ENCODE results near the gene TTC21A.
A peak's percentile ranks its signal among the peaks of the same experiment; 100 is the strongest.

The TTC21A gene

DNA sequence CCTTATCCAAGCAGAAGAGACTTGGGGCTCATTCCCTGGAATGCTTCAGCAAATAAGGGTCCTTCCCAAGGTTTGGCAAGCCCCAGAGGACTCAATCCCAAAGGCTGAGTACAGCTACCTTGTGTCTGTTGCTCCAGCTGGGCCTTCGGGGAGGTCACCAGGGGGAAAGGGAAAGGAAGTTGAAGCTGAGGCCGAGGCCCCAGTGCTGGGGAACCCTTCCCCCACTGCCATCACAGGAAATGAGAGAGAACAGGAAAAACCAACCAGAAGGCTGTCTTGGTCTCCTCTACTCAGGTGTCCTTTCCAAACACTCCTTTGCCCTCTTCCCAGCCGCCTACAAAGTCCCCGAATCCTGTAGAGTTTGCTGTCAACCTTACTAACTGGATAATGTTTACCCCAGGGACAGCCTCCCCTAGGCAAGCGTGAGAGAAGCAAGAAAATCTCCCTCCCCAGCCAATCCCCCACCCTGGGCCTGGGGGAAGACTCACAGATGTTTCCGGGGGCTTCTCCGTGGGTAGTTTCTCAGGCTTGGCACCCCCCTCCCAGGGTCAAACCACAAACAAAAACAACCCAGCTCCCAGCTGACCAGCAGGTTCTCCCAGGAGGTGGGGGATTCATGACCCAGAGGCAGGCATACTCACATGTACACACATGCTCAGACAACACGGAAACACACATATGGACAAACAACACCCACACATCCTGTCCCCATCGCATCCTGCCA, 40.4 kb downstream of the TTC21A start:
- Histone ChIP-seq H3K4me2 (peak overlapping the region; percentile 98), H3K9me3 (no peaks in the 10 kb centered on the region), H3K4me1 (peaks cover 91% of the 10 kb centered on the region), H4K20me1 (peaks cover 67% of the 10 kb centered on the region), H3K4me3 (peak overlapping the region; percentile 100), H3K9ac (peak overlapping the region; percentile 97), H3K36me3 (peaks cover 38% of the 10 kb centered on the region), H3K27me3 (no peaks in the 10 kb centered on the region), H3K27ac (peak overlapping the region; percentile 99)
- no peak for TF ChIP-seq Cebpa-rat (IDR thresholded peaks at IDR 0.05)

DNA sequence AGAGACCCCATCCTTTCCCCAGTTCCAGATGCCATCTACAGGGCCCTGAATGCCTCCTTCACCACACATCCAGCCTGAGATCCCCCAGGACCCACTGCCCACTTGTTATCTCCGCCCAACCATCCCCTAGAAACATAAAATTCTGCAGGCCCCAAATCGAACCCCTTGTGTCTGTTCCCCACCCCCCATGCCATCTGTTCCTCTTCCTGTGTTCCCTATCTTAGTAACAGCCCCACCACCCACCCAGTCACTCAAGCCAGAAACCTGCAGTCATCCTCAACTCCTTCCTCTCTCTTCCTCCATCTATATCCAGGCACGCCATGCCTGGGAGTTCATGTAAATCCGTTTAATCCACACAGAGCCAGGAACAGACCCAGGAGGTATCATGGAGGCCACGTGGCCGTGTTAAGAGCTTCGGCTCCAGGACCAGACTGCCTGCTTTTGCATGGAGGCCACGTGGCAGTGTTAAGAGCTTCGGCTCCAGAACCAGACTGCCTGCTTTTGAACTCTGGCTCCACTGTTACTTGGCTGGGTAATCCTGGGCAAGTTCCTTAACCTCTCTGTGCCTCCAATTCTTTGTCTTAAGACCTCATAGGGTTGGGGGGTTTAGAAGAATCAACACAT, 41.1 kb downstream of the TTC21A start:
- Histone ChIP-seq H3K4me2 (peak overlapping the region; percentile 98), H3K4me3 (peak overlapping the region; percentile 100), H3K9ac (peak overlapping the region; percentile 97), H3K9me3 (no peaks in the 10 kb centered on the region), H4K20me1 (peaks cover 65% of the 10 kb centered on the region), H3K27ac (peak overlapping the region; percentile 99), H3K27me3 (no peaks in the 10 kb centered on the region), H3K36me3 (peaks cover 32% of the 10 kb centered on the region), H3K4me1 (peaks cover 85% of the 10 kb centered on the region)
- TF ChIP-seq Cebpa-rat (IDR thresholded peaks at IDR 0.05), result no peak

DNA sequence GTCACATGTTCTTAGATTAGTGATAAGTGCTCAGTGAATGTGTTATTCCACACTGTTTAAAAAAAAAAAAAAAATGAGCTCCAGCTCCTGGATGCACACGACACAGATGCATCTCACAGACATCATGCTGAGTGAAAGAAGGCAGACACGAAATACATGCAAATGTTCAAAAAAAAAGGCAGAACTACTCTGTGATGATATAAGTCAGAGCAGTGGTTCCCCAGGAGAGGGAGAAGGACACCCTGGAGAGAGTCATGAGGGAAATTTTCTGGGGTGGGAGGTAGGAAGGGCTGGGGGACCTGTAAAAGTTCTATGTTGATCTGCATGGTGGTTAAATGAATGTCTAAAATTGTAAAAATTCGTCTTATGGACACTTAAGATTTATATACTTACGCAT, 41.6 kb downstream of the TTC21A start:
- Histone ChIP-seq H3K9me3 (no peaks in the 10 kb centered on the region), H3K4me2 (peak overlapping the region; percentile 98), H3K4me1 (peaks cover 80% of the 10 kb centered on the region), H3K9ac (peak overlapping the region; percentile 97), H3K27ac (peak overlapping the region; percentile 99), H4K20me1 (peaks cover 60% of the 10 kb centered on the region), H3K36me3 (peaks cover 26% of the 10 kb centered on the region), H3K27me3 (no peaks in the 10 kb centered on the region), H3K4me3 (peak overlapping the region; percentile 100)
- TF ChIP-seq Cebpa-rat (IDR thresholded peaks at IDR 0.05), result no peak

DNA sequence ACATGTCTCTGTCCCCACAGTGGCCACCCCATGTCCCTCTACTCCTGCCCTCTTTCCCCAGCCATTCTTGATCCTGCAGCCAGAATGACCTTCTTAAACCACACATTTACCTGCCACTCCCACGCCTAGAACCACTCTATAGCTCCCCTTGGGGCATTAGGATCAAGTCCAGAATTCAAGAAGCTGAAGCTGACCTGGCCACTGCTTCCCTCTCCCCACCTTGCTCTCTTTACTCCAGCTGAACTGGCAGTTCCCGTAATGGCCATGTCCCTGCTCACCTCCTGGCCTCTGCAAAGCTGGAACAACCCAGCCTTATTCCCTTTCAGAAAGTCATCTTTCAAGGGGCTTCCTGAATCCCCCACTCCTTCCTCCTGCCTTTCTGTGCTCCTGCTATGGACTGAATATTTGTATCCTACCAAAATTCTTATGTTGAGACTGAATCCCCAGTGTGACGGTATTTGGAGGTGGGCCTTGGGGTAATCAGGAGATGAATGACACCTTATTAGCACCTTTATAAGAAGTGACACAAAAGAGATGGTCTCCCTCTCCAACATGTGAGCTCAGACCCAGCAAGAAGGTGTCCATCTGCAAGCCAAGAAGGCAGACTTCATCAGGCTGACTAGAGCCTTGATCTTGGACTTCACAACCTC, 42.1 kb downstream of the TTC21A start:
- Histone ChIP-seq H4K20me1 (peaks cover 54% of the 10 kb centered on the region), H3K4me2 (peak overlapping the region; percentile 98), H3K27ac (peak overlapping the region; percentile 99), H3K4me3 (peak overlapping the region; percentile 100), H3K9me3 (no peaks in the 10 kb centered on the region), H3K27me3 (no peaks in the 10 kb centered on the region), H3K4me1 (peaks cover 80% of the 10 kb centered on the region), H3K36me3 (peaks cover 21% of the 10 kb centered on the region), H3K9ac (peak overlapping the region; percentile 97)
- no peak for TF ChIP-seq Cebpa-rat (IDR thresholded peaks at IDR 0.05)

DNA sequence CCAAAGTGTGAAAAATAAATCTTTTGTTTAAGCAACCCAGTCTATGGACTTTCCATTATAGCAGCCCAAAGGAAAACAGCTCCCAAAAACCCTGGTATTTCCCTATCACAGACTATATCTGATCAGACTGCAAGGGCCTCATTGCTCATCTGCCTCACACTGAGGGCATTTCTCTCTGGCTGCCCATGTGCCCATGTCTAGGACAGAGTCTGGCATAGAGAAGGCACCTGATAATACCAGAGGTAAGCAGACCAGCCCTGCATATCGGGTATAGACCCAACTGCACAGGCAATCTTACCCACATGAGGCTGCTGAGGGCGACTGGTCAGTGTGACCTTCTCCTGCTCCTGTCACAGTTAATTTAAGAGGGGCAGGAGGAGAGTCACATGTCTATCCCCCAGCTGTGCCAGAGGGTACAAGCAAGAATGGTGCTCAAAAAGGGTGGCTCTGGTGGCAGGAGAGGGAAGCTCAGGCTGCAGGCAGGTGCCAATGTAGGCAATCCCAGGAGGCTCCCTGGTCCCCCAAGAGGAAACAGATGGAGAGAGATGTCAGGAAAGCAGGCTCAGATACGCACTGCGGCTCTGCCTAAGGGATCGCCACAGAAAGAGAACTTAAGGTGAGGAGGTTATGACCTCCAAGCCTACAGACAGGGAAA, 42.8 kb downstream of the TTC21A start:
- peak overlapping the region; percentile 97 for H3K9ac ChIP-seq
- H3K9me3 ChIP-seq, result no peaks in the 10 kb centered on the region
- H3K27ac ChIP-seq, result peak overlapping the region; percentile 99
- no peaks in the 10 kb centered on the region for H3K27me3 ChIP-seq
- peak overlapping the region; percentile 100 for H3K4me3 ChIP-seq
- H4K20me1 ChIP-seq, result peaks cover 48% of the 10 kb centered on the region
- peaks cover 76% of the 10 kb centered on the region for H3K4me1 ChIP-seq
- H3K4me2 ChIP-seq, result peak overlapping the region; percentile 98
- TF ChIP-seq Cebpa-rat (IDR thresholded peaks at IDR 0.05), result no peak
- peaks cover 14% of the 10 kb centered on the region for H3K36me3 ChIP-seq

DNA sequence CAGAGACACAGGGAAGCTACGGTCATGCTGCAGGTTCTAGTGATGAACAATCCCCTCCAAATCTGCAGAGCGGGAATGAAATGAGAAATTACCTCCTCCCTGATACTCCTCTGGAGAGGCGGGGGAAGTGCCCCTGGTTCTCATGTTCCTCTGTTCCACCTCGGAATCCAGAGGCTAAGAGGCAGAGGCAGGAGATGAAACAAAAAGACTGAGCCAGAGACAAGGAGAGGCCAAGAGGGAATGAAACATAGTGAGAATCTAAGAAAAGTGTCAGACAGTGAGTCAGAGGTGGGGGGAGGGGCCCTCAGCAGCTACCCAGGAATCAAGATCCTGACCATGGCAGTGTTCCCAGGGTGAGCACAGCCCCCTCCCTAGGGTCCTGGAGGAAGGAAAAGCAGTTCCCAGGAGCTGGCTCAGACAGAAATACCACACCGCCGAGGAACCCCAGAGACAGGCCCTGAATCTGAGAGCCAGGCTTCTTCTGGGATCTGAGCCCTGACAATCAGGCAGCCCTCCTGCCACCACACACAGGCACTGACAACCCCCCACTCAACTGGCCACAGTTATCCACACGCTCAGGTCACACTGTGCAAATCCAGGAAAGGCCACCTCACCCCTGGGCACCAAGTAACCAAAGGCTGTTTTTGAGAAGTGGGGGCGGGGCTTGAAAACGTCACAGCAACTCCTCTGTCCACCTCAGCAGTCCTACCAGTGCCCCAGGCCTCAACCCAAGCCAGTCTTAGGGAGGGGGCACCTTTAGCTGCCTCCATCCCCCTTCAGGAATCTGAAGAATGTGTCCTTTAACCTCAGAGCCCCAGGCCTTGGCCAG, 43.5 kb downstream of the TTC21A start:
- Histone ChIP-seq H3K36me3 (peaks cover 7% of the 10 kb centered on the region), H3K27ac (peak overlapping the region; percentile 99), H4K20me1 (peaks cover 42% of the 10 kb centered on the region), H3K4me2 (peak overlapping the region; percentile 98), H3K27me3 (no peaks in the 10 kb centered on the region), H3K4me1 (peaks cover 69% of the 10 kb centered on the region), H3K9me3 (no peaks in the 10 kb centered on the region), H3K4me3 (peak overlapping the region; percentile 100), H3K9ac (peak overlapping the region; percentile 97)
- TF ChIP-seq Cebpa-rat (IDR thresholded peaks at IDR 0.05), result no peak

DNA sequence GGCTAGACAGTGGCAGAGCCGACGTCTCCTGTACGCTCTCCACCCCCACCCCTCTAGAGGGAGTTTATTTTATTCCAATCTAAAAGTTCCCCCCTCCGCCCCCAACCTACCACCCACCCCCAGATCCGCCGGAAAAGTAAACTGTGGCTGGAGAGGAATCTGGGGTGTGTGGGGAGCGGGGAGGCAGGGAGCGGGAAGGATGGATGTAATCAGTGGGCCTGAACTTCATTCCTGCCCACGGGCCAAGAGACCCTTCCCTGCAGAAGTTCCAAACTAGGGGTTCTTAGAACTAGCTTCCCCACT, 46.4 kb downstream of the TTC21A start:
- peaks cover 43% of the 10 kb centered on the region for H3K4me1 ChIP-seq
- peak overlapping the region; percentile 100 for H3K4me3 ChIP-seq
- H3K27ac ChIP-seq, result peak overlapping the region; percentile 99; the same call in 1 of the 2 replicates

DNA sequence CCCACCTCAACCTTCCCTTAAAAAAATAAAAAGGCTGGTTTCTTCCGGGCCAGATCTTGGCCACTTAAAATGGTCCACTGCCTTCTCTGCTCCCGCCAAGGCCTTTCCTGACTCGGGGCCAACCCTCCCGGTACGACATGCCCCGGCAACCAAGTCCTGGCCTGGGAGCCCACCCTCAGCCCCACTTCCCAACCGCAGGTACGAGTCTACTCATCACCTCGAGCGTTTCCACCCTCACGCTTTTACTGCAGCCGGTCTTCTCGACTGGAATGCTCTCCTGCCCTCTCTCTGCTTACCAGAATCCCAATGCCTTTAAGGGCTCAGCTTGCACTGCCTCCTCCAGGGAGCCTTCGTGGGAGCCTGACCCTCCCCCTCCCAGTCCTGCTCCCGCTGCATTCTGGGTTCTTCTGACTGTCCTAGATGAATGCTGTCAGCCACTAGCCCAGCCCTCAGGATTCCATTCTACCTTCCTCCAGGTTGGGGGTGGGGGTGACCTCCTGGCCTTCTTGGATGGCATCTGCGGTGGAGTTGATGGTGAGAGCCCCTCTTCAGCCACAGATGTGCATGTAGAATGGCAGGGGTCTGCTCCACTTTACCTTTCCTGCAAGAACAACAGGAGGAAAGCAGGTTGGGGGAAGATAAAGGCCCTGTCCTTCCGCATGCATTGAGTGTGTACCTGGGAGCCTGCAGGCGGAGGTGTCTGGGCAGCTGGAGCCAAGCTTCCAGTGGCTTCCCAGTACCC, 47.0 kb downstream of the TTC21A start:
- H3K36me3 ChIP-seq, result no peaks in the 10 kb centered on the region
- H3K9me3 ChIP-seq, result no peaks in the 10 kb centered on the region
- no peak overlapping the region for H3K9ac ChIP-seq
- no peak overlapping the region for H3K27ac ChIP-seq
- no peaks in the 10 kb centered on the region for H3K27me3 ChIP-seq
- H3K4me3 ChIP-seq, result no peak overlapping the region
- TF ChIP-seq Cebpa-rat (IDR thresholded peaks at IDR 0.05), result no peak
- H4K20me1 ChIP-seq, result peaks cover 31% of the 10 kb centered on the region
- peaks cover 38% of the 10 kb centered on the region for H3K4me1 ChIP-seq
- no peak overlapping the region for H3K4me2 ChIP-seq

More for the DNA sequence above, 46.4 kb downstream of the TTC21A start:
- H3K27me3 ChIP-seq, result no peaks in the 10 kb centered on the region
- TF ChIP-seq Cebpa-rat (IDR thresholded peaks at IDR 0.05), result no peak
- H3K9me3 ChIP-seq, result no peaks in the 10 kb centered on the region
- no peaks in the 10 kb centered on the region for H3K36me3 ChIP-seq
- H3K4me2 ChIP-seq, result peak overlapping the region; percentile 98
- H3K9ac ChIP-seq, result peak overlapping the region; percentile 97; the same call in 1 of the 2 replicates
- peaks cover 31% of the 10 kb centered on the region for H4K20me1 ChIP-seq
